GM18505 (cell line): ENCODE results near the gene FYN.

ENCODE experiments used
- ATAC-seq: cut with Tn5 transposase; IDR thresholded peaks from one replicate; pipeline ENCODE4 v1.9.1; 2021; ENCODE audit not compliant: unreplicated experiment
- POLR2A ChIP-seq: IDR thresholded peaks from 4 replicates; pipeline ENCODE4 v1.6.1; 2011; ENCODE audit warnings: borderline replicate concordance; ENCODE audit not compliant: insufficient read depth, insufficient read length; ENCODE audit errors: extremely low read depth

Gene FYN

DNA sequence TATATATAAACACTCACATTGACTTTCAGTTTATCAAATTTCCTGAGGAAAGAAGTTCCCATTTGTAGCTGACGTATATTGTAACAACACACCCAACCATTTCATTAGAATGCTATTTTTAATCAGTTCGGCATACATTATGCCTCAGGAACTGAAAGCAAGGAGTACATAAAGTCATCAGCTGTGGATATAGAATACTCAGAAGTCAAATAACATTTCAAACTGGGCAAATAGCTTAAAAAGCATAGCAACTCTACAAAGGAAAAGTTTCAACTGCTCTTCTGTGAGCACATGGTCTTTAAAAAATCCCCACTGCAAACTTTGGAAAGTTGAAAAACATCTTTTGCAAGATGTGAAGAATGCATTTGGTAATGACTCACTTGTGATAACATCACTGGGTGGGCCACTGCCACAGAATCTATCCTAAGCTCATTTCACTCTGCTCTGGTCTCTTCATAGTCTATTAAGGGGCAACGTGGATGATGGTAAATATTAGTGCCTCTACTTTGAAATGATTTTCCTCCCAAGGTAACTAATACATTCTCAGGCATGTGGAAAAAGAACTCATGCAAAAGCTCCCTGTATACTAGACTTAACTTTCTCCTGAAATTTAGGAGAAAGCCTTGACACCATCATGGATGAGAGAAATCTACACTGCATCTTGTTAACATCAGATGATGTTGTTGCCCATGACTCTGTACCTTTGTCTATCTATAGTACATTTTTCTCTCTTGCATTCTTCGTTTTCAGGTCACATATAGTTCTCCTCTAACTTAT lies 49.2 kb downstream of the FYN start:
- TF ChIP-seq POLR2A, result no peak
- ATAC-seq, result no peak

DNA sequence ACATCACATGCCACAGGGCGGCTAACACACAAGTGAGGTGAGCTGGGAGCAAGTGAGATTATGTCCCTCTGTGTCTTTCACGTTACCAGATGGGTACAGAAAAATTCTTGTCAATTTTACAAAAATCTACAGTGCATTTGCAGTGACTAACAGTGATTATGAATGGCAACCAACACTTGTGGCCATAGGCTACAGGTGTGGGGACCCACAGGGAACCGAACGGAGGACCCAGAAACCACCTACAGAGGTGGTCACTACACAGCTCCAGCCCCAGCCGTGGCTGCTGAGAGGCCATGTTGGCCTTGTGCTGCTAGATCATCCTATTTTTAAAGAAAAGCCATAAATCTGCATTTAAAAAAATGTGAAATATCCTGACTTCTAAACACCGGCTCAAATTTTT lies 50.2 kb downstream of the FYN start:
- no peak for ATAC-seq
- TF ChIP-seq POLR2A, result no peak

DNA sequence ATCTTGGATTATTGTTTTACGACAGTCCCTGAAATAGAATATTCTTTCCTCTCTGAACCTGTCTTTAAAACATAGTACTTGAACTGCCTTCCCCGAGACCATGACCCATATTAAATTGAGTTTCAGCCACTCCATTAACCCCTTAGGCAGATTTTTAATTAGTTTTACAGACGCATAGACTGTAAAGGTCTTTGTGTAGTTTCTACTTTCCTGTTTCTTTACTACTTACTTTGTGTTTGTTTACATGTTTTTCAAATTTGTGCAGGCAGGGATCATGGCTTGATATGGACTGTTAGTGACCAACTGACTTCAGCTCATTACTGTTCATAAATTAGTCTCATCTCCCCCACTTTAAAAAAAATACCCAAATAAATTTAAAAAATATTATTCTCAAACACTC lies 53.8 kb downstream of the FYN start:
- no peak for ATAC-seq

DNA sequence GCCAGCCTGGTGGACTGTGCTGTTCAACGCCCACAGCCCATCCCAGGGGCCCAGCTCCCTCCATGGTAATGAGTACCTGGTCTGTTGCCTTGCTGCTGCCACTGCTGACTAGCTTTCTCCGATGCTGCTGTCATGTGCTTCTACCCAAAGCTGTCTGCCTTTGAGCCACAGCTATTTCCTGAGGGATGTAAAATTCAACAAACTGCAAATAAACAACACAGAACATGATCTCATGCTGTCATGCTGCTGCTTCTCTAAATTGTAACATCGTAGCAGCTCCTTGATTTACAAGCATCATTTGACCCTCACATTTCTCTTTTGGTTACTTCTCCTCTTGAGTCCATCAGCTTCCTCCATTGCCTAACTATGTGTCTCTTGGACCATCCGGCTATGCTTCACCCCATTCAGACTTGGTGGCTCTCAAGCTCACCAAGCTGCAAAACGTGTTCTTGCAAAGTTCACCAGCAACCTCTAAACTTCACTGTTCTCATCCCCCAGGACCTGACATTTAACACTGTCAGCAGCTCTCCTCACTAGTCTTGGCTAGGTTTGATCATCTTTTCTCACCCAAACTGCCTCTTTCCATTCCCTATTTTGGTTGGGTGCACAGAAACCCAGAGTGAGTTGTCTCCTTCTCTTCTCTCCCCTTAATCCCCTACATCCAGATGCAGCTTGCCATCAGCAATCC lies 54.6 kb downstream of the FYN start:
- TF ChIP-seq POLR2A, result no peak
- no peak for ATAC-seq

More for the DNA sequence above, 53.8 kb downstream of the FYN start:
- no peak for TF ChIP-seq POLR2A

GRCh38 chr6:111817451-111818120 lies 55.7 kb downstream of the FYN start:
- no peak for TF ChIP-seq POLR2A
- ATAC-seq, result no peak

GRCh38 chr6:111813677-111814310 lies 59.5 kb downstream of the FYN start:
- ATAC-seq, result no peak
- TF ChIP-seq POLR2A, result no peak

- no peak for ATAC-seq
These were observed 60.0 kb downstream of the FYN start for GRCh38 chr6:111813237-111813636.

DNA sequence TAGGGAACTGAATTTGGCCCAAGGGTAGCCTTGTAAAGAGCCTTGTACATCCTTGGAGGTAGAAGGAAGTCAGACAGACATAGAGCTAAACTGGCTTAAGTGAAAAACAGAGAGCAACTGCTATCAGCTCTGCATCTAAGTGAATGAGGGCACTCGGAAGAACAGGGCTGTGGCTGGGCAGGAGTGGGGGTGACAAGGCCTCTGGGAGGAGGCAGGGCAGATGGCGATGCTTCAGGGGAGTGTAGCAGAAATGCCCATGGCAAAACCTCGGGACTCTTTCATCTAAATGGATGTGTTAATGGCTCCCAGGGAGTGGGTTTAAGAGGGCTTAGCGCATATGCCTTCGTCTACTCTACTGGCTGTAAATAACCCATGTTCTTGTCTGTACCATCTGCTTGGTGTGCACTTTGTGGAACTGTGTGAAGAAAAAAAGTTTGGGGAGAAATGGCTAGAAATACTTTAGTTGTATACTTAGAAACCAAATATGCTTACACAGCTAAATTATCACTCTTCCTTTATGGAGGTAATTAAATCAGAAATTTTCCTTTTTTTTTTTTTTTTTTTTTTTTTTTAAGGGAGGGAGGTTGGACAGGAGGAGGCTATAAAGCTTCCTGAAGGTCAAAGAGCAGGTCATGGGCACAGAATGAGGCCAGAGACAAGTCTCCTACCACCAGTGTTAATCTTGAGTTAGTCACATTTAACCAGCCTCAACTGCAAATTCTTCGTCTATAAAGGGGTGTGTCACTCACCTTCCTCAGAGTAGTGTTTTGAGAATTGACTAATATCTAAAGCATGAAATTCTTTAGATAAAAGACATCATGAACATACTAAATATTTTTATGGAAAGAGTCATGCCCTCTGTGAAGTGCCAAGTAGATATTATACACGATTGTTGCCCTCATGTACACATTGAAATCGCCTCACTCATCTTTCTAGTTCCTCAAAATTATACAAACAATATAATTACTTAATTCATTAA lies 60.9 kb downstream of the FYN start:
- ATAC-seq, result no peak
- no peak for TF ChIP-seq POLR2A

More at GRCh38 chr6:111813237-111813636, 60.0 kb downstream of the FYN start:
- no peak for TF ChIP-seq POLR2A

- no peak for ATAC-seq
- no peak for TF ChIP-seq POLR2A
These were observed 62.7 kb downstream of the FYN start for GRCh38 chr6:111810294-111811131.

DNA sequence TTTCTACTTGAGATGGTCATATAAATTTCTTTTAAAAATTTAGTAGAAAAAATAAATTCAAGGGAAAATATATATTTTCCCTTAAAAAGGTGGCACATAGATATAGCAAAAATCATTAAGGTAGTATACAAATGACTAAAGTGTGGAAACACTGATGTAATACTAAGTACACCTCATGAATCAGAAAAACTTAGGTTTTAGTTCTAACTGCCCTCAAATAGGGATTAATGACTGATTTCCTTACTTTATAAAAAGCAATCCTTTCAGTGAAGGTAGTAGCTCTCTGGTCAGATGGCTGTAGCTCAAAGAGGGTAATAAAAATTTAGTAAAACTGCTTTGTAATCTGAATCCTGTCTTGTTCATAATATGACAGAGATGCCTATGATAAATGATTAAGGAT lies 63.5 kb downstream of the FYN start:
- ATAC-seq, result no peak
- no peak for TF ChIP-seq POLR2A

- no peak for TF ChIP-seq POLR2A
- no peak for ATAC-seq
These were observed 64.0 kb downstream of the FYN start for GRCh38 chr6:111809264-111809663.
